IPS-NIHi7 (cell line): Measurements from ENCODE around the gene RAG2.

Experiments
- DNase-seq: peaks from one replicate; pipeline ENCODE4 v3.0.0; 2012; ENCODE audit warnings: mixed read lengths; ENCODE audit errors: extremely low spot score

The RAG2 gene

GRCh38 chr11:36550385-36551115 lies 47.5 kb downstream of the RAG2 start:
- no peak for DNase-seq
